SK-N-SH treated with all-trans-retinoic acid at 6 μM for 48 hours (cell line): Measurements from ENCODE around the gene THEMIS.

Experiments
- ARNTL ChIP-seq: fragments of 450-650 bp; formaldehyde crosslinking; IDR thresholded peaks from 2 replicates; pipeline ENCODE4 v1.5.0; 2020; ENCODE audit warnings: low read depth, mild to moderate bottlenecking, moderate library complexity, borderline replicate concordance
- BACH2 ChIP-seq: fragments of 250-450 bp; sonication (Bioruptor Pico); IDR thresholded peaks from 2 replicates; pipeline ENCODE4 v1.9.0; 2021; ENCODE audit warnings: mild to moderate bottlenecking, borderline replicate concordance
- CREB5 ChIP-seq: fragments of 250-450 bp; sonication (Bioruptor Pico); IDR thresholded peaks from 2 replicates; pipeline ENCODE4 v1.5.1; 2020; ENCODE audit warnings: low read depth, mild to moderate bottlenecking, moderate library complexity
- OSR1 ChIP-seq: fragments of 250-450 bp; sonication (Bioruptor Pico); IDR thresholded peaks from 2 replicates; pipeline ENCODE4 v1.8.0; 2022; ENCODE audit warnings: moderate library complexity, mild to moderate bottlenecking, inconsistent platforms
- PATZ1 ChIP-seq: fragments of 250-450 bp; sonication (Bioruptor Pico); IDR thresholded peaks from 2 replicates; pipeline ENCODE4 v1.8.0; 2020; ENCODE audit warnings: mild to moderate bottlenecking, moderate library complexity, borderline replicate concordance
- ZFP30 ChIP-seq: fragments of 450-650 bp; formaldehyde crosslinking; IDR thresholded peaks from 2 replicates; pipeline ENCODE4 v1.5.0; 2022; ENCODE audit warnings: mild to moderate bottlenecking, moderate library complexity
- ZNF70 ChIP-seq: fragments of 450-650 bp; formaldehyde crosslinking; IDR thresholded peaks from 2 replicates; pipeline ENCODE4 v1.5.0; 2020; ENCODE audit warnings: mild to moderate bottlenecking, moderate library complexity
- ZNF8 ChIP-seq: fragments of 450-650 bp; formaldehyde crosslinking; IDR thresholded peaks from 2 replicates; pipeline ENCODE4 v1.5.0; 2020; ENCODE audit warnings: mild to moderate bottlenecking, moderate library complexity
- TF ChIP-seq, protein P1 (sequence below): fragments of 250-450 bp; sonication (Bioruptor Pico); IDR thresholded peaks from 2 replicates; pipeline ENCODE4 v1.5.0; 2020; ENCODE audit warnings: mild to moderate bottlenecking, moderate library complexity

DNA sequence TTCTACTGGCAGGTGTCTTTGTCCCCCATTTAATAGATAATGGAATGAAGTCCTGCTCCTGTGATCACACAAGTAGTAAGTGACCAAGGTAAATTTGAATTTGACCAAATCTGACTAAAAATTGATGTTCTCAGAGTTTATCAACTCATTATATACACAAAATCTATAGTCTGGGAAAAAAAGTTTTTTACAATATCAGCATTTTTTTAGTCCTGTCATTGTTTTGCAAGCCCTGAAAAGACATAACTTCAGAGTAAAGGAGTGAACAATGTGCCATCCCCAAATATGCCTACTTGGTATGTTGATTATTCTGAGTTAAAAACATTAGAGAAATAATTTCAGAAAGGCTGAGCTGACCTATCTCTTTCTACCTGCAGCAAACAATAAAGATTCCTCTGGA is 209.7 kb downstream of the THEMIS start:
- TF ChIP-seq ARNTL (CRISPR knock-in tag) (no peak), ZNF8 (CRISPR knock-in tag) (no peak), PATZ1 (no peak), CREB5 (CRISPR knock-in tag) (no peak), ZFP30 (CRISPR knock-in tag) (no peak), BACH2 (CRISPR knock-in tag) (no peak), ZNF70 (CRISPR knock-in tag) (no peak), OSR1 (CRISPR knock-in tag) (no peak)
- TF ChIP-seq, protein P1, sequence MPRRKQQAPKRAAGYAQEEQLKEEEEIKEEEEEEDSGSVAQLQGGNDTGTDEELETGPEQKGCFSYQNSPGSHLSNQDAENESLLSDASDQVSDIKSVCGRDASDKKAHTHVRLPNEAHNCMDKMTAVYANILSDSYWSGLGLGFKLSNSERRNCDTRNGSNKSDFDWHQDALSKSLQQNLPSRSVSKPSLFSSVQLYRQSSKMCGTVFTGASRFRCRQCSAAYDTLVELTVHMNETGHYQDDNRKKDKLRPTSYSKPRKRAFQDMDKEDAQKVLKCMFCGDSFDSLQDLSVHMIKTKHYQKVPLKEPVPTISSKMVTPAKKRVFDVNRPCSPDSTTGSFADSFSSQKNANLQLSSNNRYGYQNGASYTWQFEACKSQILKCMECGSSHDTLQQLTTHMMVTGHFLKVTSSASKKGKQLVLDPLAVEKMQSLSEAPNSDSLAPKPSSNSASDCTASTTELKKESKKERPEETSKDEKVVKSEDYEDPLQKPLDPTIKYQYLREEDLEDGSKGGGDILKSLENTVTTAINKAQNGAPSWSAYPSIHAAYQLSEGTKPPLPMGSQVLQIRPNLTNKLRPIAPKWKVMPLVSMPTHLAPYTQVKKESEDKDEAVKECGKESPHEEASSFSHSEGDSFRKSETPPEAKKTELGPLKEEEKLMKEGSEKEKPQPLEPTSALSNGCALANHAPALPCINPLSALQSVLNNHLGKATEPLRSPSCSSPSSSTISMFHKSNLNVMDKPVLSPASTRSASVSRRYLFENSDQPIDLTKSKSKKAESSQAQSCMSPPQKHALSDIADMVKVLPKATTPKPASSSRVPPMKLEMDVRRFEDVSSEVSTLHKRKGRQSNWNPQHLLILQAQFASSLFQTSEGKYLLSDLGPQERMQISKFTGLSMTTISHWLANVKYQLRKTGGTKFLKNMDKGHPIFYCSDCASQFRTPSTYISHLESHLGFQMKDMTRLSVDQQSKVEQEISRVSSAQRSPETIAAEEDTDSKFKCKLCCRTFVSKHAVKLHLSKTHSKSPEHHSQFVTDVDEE (CRISPR knock-in tag): no peak
